EH (cell line): ENCODE measurements around the gene ELL.

ENCODE experiments used
- DNase-seq: peaks from one replicate; pipeline ENCODE4 v3.0.0-alpha.2; 2015; ENCODE audit warnings: low read depth

The ELL gene

GRCh38 chr19:18397242-18398202 is 124.3 kb downstream of the ELL start, which contains the start of gene LRRC25:
Gene LRRC25, minus strand, starts transcription at chr19:18397622. Its CDS starts 659 bp downstream, at chr19:18396963.
- no peak for DNase-seq

GRCh38 chr19:18396471-18397241 is 125.2 kb downstream of the ELL start:
- no peak for DNase-seq

- DNase-seq = no peak
Observed at GRCh38 chr19:18393836-18394235, 128.0 kb downstream of the ELL start.

GRCh38 chr19:18392926-18393325 is 128.9 kb downstream of the ELL start:
- no peak for DNase-seq
